Measurements from ENCODE around the gene MUC4.
"Not testable (repeated sequence)": the region's sequence is repeated elsewhere in the genome, so short reads cannot be mapped to it uniquely, and the experiment has no call there.

The MUC4 gene

GRCh38 chr3:195751560-195751959 lies 60.2 kb downstream of the MUC4 start:
- Histone ChIP-seq H3K4me3 (no peak overlapping the region), H3K9ac (ENCODE audit: insufficient read length) (no peak overlapping the region), H3K36me3 (ENCODE audit: insufficient read depth, low read length) (no peaks in the 10 kb centered on the region), H3K27ac (no peak overlapping the region), H3K9me3 (ENCODE audit: low read depth, low read length) (no peaks in the 10 kb centered on the region)
- DNase-seq (ENCODE audit: low read depth, low spot score) = no peak
- TF ChIP-seq FOXP2 (optimal IDR thresholded peaks at IDR 0.05; ENCODE audit: control extremely low read depth, extremely low read length, insufficient read depth) (no peak), EZH2 (IDR thresholded peaks at IDR 0.05) (no peak), POLR2AphosphoS5 (IDR thresholded peaks at IDR 0.05; ENCODE audit: borderline replicate concordance, low read depth, low read length) (no peak)

DNA sequence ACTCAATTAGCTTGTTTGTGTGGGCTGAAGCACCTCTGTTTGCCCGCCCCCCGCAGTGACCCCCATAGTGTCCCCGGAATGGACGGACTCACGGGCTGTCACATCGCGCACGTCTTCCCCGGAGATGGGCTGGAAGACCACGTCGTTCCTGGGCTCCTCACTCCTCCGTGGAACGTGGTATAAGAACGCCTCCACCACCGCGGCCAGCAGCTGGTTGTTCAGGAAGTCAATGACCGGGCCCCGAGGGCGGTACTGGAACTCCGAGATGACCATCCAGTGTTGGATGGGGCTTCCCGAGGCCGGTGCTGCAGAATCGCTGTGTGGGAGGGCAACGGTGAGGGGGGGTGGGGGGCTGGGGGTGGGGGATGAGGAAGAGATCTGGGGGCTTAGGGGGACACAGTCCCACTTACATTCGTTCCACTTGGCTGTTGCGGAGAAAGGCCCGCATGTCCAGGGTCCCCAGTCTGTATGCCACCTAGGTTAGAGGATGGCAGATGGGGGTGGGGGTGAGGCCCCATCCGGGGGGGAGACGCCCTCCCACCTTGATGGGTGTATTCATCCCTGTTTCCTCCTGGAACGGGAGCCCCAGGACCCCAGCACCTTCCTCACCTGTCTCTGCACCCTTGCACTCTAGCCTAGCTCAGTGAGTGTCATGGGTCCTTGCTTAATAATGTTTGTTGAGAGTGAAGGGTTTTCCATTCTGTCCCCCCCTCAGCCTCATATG lies 60.8 kb downstream of the MUC4 start:
- Histone ChIP-seq H3K36me3 (ENCODE audit: insufficient read depth, low read length) (no peaks in the 10 kb centered on the region), H3K4me3 (no peak overlapping the region), H3K9ac (ENCODE audit: insufficient read length) (no peak overlapping the region), H3K9me3 (ENCODE audit: low read depth, low read length) (no peaks in the 10 kb centered on the region), H3K27ac (no peak overlapping the region)
- TF ChIP-seq POLR2AphosphoS5 (IDR thresholded peaks at IDR 0.05; ENCODE audit: borderline replicate concordance, low read depth, low read length) = no peak
- TF ChIP-seq EZH2 (IDR thresholded peaks at IDR 0.05) = no peak
- TF ChIP-seq FOXP2 (optimal IDR thresholded peaks at IDR 0.05; ENCODE audit: control extremely low read depth, extremely low read length, insufficient read depth) = no peak
- no peak for DNase-seq (ENCODE audit: low read depth, low spot score)

- H3K9ac ChIP-seq (ENCODE audit: insufficient read length); DNase-seq (ENCODE audit: low read depth, low spot score); H3K27ac ChIP-seq; H3K4me3 ChIP-seq; H3K9me3 ChIP-seq (ENCODE audit: low read depth, low read length); H3K36me3 ChIP-seq (ENCODE audit: insufficient read depth, low read length): not testable (repeated sequence)
Measured at GRCh38 chr3:195749101-195749500, 62.6 kb downstream of the MUC4 start.

DNA sequence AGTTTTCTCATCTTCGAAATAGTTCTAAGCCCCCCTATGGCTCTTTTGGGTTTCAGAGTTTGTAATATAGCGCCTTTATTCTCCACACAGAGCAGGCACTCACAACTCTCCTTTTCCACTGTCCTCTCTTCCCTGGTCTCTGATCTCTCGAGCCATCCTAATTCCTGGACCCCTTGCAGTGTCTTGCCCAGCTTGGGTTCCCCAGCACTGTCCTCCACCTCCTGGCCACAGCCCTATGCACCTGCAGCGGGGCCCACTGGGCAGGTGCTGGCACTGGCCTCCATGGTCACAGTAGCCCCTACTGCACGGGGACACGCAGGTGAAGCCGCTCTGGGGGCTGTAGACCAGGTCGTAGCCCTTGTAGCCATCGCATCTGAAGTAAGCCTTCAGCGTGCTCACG lies 63.1 kb downstream of the MUC4 start:
- no peak for DNase-seq (ENCODE audit: low read depth, low spot score)
- H3K4me3 ChIP-seq = no peak overlapping the region
- no peaks in the 10 kb centered on the region for H3K9me3 ChIP-seq (ENCODE audit: low read depth, low read length)
- H3K36me3 ChIP-seq (ENCODE audit: insufficient read depth, low read length) = no peaks in the 10 kb centered on the region
- no peak overlapping the region for H3K27ac ChIP-seq
- TF ChIP-seq EZH2 (IDR thresholded peaks at IDR 0.05) (no peak), POLR2AphosphoS5 (IDR thresholded peaks at IDR 0.05; ENCODE audit: borderline replicate concordance, low read depth, low read length) (no peak), FOXP2 (optimal IDR thresholded peaks at IDR 0.05; ENCODE audit: control extremely low read depth, extremely low read length, insufficient read depth) (no peak)
- H3K9ac ChIP-seq (ENCODE audit: insufficient read length) = no peak overlapping the region

DNA sequence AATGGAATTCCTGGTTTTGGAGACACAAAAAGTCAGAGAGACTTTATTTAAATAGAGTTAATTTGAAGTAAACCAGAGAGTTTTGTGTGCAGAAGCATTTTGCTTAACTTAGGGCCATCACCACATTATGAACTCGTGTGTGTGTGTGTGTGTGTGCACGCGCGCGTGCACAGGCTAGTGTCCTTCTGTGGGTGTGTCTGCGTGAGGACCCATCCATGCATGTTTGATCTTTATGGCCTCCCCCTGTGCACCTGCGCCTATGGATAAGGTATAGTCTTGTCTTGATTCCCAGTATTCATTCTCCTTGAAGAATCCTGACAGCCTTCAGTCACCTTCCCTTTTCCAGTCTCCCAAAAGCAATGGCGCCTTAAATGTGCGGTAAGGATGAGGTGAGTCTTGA lies 65.0 kb downstream of the MUC4 start:
- no peak for DNase-seq (ENCODE audit: low read depth, low spot score)
- H3K9me3 ChIP-seq (ENCODE audit: low read depth, low read length) = no peaks in the 10 kb centered on the region
- no peak overlapping the region for H3K27ac ChIP-seq
- H3K36me3 ChIP-seq (ENCODE audit: insufficient read depth, low read length) = no peaks in the 10 kb centered on the region
- TF ChIP-seq EZH2 (IDR thresholded peaks at IDR 0.05) (no peak), POLR2AphosphoS5 (IDR thresholded peaks at IDR 0.05; ENCODE audit: borderline replicate concordance, low read depth, low read length) (no peak), FOXP2 (optimal IDR thresholded peaks at IDR 0.05; ENCODE audit: control extremely low read depth, extremely low read length, insufficient read depth) (no peak)
- H3K9ac ChIP-seq (ENCODE audit: insufficient read length) = no peak overlapping the region
- no peak overlapping the region for H3K4me3 ChIP-seq

DNA sequence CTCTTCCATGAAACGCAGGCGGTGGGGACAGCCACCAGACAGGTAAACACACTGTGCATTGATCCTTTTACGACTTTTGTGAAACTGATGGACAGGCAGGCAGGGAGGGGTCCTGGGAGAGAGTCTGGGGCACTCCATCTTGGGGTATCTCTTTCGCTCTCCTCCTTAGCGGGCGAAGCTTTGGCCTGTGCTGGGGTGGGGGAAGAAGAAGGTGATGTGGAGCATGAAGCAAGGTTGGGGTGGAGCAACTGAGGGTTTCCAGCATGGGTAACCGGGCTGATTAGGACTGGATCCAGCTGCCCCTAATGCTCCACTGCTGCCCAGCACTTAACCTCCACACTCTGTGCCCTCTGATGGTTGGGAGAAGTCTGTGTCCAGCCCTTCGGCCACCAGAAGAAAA lies 65.4 kb downstream of the MUC4 start:
- TF ChIP-seq EZH2 (IDR thresholded peaks at IDR 0.05) = no peak
- no peak for TF ChIP-seq FOXP2 (optimal IDR thresholded peaks at IDR 0.05; ENCODE audit: control extremely low read depth, extremely low read length, insufficient read depth)
- no peak for TF ChIP-seq POLR2AphosphoS5 (IDR thresholded peaks at IDR 0.05; ENCODE audit: borderline replicate concordance, low read depth, low read length)
- no peak for DNase-seq (ENCODE audit: low read depth, low spot score)

DNA sequence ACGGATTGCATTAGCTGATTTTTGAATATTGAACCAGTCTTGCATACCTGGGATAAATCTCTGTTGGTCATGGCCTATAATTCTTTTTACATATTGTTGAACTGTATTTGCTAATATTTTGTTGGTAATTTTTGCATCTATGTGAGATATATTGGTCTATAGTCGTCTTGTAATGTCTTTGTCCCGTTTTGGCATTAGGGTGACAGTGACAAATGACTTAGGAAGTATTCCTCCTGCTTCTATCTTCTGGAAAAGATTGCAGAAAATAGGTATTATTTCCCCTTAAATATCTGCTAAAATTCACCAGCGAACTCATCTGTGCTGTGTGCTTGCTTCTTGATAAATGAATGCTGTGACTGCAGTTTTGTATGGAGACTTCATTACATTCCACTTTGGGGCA lies 67.3 kb downstream of the MUC4 start:
- no peak for TF ChIP-seq POLR2AphosphoS5 (IDR thresholded peaks at IDR 0.05; ENCODE audit: borderline replicate concordance, low read depth, low read length)
- no peak for TF ChIP-seq EZH2 (IDR thresholded peaks at IDR 0.05)
- no peak for TF ChIP-seq FOXP2 (optimal IDR thresholded peaks at IDR 0.05; ENCODE audit: control extremely low read depth, extremely low read length, insufficient read depth)
- no peak for DNase-seq (ENCODE audit: low read depth, low spot score)
- no peaks in the 10 kb centered on the region for H3K9me3 ChIP-seq (ENCODE audit: low read depth, low read length)
- no peaks in the 10 kb centered on the region for H3K36me3 ChIP-seq (ENCODE audit: insufficient read depth, low read length)
- no peak overlapping the region for H3K27ac ChIP-seq
- no peak overlapping the region for H3K4me3 ChIP-seq
- H3K9ac ChIP-seq (ENCODE audit: insufficient read length) = no peak overlapping the region

More for the DNA sequence above, 65.4 kb downstream of the MUC4 start:
- no peaks in the 10 kb centered on the region for H3K36me3 ChIP-seq (ENCODE audit: insufficient read depth, low read length)
- no peak overlapping the region for H3K27ac ChIP-seq
- H3K4me3 ChIP-seq = no peak overlapping the region
- no peaks in the 10 kb centered on the region for H3K9me3 ChIP-seq (ENCODE audit: low read depth, low read length)
- H3K9ac ChIP-seq (ENCODE audit: insufficient read length) = no peak overlapping the region

- DNase-seq (ENCODE audit: low read depth, low spot score) = no peak
- no peak for TF ChIP-seq EZH2 (IDR thresholded peaks at IDR 0.05)
- no peak for TF ChIP-seq FOXP2 (optimal IDR thresholded peaks at IDR 0.05; ENCODE audit: control extremely low read depth, extremely low read length, insufficient read depth)
- TF ChIP-seq POLR2AphosphoS5 (IDR thresholded peaks at IDR 0.05; ENCODE audit: borderline replicate concordance, low read depth, low read length) = no peak
- Histone ChIP-seq H3K36me3 (ENCODE audit: insufficient read depth, low read length) (no peaks in the 10 kb centered on the region), H3K9me3 (ENCODE audit: low read depth, low read length) (no peaks in the 10 kb centered on the region), H3K4me3 (no peak overlapping the region), H3K27ac (no peak overlapping the region), H3K9ac (ENCODE audit: insufficient read length) (no peak overlapping the region)
Measured at GRCh38 chr3:195739561-195740111, 72.1 kb downstream of the MUC4 start.

Measured in SK-N-MC (cell line).